Esophagus squamous epithelium (tissue), 5 donors: ENCODE results near the gene BIN2. TPM values are rescaled to one million over a fixed set of nuclear protein-coding genes. Genes with fewer than 3 reads are reported as not detected.
A peak's percentile ranks its signal among the peaks of the same experiment; 100 is the strongest.

ENCODE experiments used
- DNase-seq: peaks from one replicate; lab custom pipeline; 2025; lab: John Stamatoyannopoulos, UW
- H3K27ac ChIP-seq, 4 donors: fragments of 200-600 bp; sonication (generic); one replicate each; pipeline ENCODE4 v1.5.1; 2016 to 2019; ENCODE audit warnings: mild to moderate bottlenecking in 1 of 4
- H3K27me3 ChIP-seq, 4 donors: fragments of 200-600 bp; sonication (generic); 1 replicate in 3 of 4; 2 replicates in 1 of 4; pipeline versions ENCODE4 v1.5.1 to v1.6.0; 2017 to 2021; ENCODE audit warnings: antibody characterized with exemption in 1 of 4
- H3K36me3 ChIP-seq, 3 donors: fragments of 200-600 bp; sonication (generic); one replicate each; pipeline ENCODE4 v1.5.1; 2016 to 2019
- H3K4me1 ChIP-seq, 3 donors: fragments of 200-600 bp; sonication (generic); one replicate each; pipeline ENCODE4 v1.5.1; 2017 to 2019
- H3K4me3 ChIP-seq, 4 donors: fragments of 200-600 bp; sonication (generic); 1 replicate in 3 of 4; 2 replicates in 1 of 4; pipeline ENCODE4 v1.5.1; 2016 to 2019; ENCODE audit warnings: mild to moderate bottlenecking in 2 of 4, moderate library complexity in 1 of 4
- H3K9me3 ChIP-seq, 3 donors: fragments of 200-600 bp; sonication (generic); one replicate each; pipeline ENCODE4 v1.5.1; 2016 to 2019
- CTCF ChIP-seq, 6 experiments: fragments of 450-650 bp in 4 of 6; fragments of 200-600 bp in 2 of 6; sonication (generic) in 2 of 6; IDR thresholded peaks; one replicate each; pipeline ENCODE4 v1.5.1; 2016 to 2019; ENCODE audit warnings: antibody characterized with exemption in 6 of 6, mild to moderate bottlenecking in 4 of 6, moderate library complexity in 4 of 6
- POLR2A ChIP-seq, 4 donors: fragments of 450-650 bp; IDR thresholded peaks; one replicate each; pipeline ENCODE4 v1.6.1; 2017; ENCODE audit warnings: antibody characterized with exemption in 4 of 4, mild to moderate bottlenecking in 4 of 4, moderate library complexity in 3 of 4
- WGBS, 2 donors: methylation state at CpG; one replicate each; pipeline ENCODE4 v1.1.5; 2018; 5-methylcytosine and 5-hydroxymethylcytosine counted together
- intact Hi-C: fragments of 100-400 bp; cut with DNase I; formaldehyde crosslinking; loops from one replicate; pipeline ENCODE4 v1.15.0; 2022
- total RNA-seq, 4 donors: library from RNA; depleted of rRNA; stranded (reverse); fragments of >200 nt; gene quantifications; one replicate each; pipeline ENCODE4 v1.1.0, GENCODE V29; 2016
- donor health status: DM: yes; HTN: yes; CAD: no.

Gene BIN2
- total RNA-seq, 4 donors from 2014 or later, result 1.7 to 5.5 (median 3.3) TPM

- DNase-seq, result no peak
- no peaks in the 10 kb centered on the region for H3K27me3 ChIP-seq
- peaks cover 0 to 12% (median 5%) of the 10 kb centered on the region in 3 donors for H3K4me1 ChIP-seq
- H3K9me3 ChIP-seq, result no peaks in the 10 kb centered on the region
- no peaks in the 10 kb centered on the region for H3K36me3 ChIP-seq
- H3K27ac ChIP-seq, result no peak within 1 kb of the TSS
- no peak within 1 kb of the TSS for H3K4me3 ChIP-seq
- TF ChIP-seq POLR2A (IDR thresholded peaks at IDR 0.05) (no peak), CTCF (IDR thresholded peaks at IDR 0.05) (no peak)
- WGBS, 2 donors, result 83 to 87% methylated on average over 3 of the region's 3 CpGs
- intact Hi-C loops, result no loop called here
Measured at GRCh38 chr12:51346581-51346980, 22.6 kb upstream of the BIN2 start, which contains the start of gene CELA1. CELA1 (minus strand) TSS chr12:51346679; CDS start chr12:51346638, 41 bp downstream.

DNA sequence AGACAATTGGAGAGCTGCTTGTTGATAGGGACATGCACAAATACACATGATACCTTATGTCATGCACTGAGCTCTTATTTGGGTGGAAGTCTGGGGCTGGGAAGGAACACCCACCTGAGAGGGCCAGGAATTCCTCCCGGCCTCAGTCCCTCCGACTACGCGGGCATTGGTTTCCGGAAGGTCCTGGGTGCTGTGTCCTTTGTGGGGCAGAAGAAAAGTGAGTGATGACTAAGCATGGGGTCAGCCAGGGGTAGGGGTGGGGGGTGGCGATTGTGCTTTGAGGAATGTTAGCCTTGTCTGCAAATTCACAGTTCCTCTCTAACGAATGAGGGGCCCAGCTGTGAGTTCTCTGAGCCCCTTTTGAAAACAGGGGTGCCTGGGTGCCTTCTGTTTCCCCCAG, 21.7 kb upstream of the BIN2 start:
- no peak for TF ChIP-seq CTCF (IDR thresholded peaks at IDR 0.05)
- no peak for TF ChIP-seq POLR2A (IDR thresholded peaks at IDR 0.05)
- H3K36me3 ChIP-seq, result no peaks in the 10 kb centered on the region
- H3K4me3 ChIP-seq, result no peak overlapping the region
- intact Hi-C loops, result no loop called here
- H3K9me3 ChIP-seq, result no peaks in the 10 kb centered on the region
- no peaks in the 10 kb centered on the region for H3K27me3 ChIP-seq
- peaks cover 0 to 19% (median 9%) of the 10 kb centered on the region in 3 donors for H3K4me1 ChIP-seq
- WGBS, 2 donors, result 66% methylated on average over 4 of the region's 7 CpGs; no CpG with 5 or more reads in 1 of the 2 donors
- H3K27ac ChIP-seq, result no peak overlapping the region
- no peak for DNase-seq

DNA sequence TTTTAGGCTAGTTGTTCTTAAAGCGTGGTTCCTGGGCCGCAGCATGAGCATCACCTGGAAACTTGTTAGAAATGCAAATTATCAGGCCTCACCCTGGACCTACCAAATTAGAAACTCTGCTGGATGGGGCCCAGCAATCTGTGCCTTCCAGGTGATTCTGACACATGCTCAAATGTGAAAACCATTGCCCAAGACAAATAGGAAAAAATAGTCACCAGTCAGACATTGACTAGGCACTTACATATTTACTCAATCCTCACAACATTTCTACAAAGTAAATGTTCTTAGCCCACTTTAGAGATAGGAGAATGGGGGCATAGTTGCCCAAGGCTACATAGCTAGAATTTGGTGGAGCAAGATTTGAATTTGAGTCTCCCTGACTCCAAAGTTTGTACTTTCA, 19.2 kb upstream of the BIN2 start:
- DNase-seq, result no peak
- 74 to 92% methylated on average over 2 of the region's 2 CpGs for WGBS, 2 donors
- Histone ChIP-seq H3K36me3 (no peaks in the 10 kb centered on the region), H3K27me3 (no peaks in the 10 kb centered on the region), H3K4me1 (peaks cover 0 to 19% (median 9%) of the 10 kb centered on the region in 3 donors), H3K4me3 (no peak overlapping the region), H3K27ac (no peak overlapping the region), H3K9me3 (no peaks in the 10 kb centered on the region)
- intact Hi-C loops, result loop anchor here (5.0 kb wide), 1 partner anchor 76 kb away; no protein-coding TSS in a partner anchor
- no peak for TF ChIP-seq CTCF (IDR thresholded peaks at IDR 0.05)
- TF ChIP-seq POLR2A (IDR thresholded peaks at IDR 0.05), result no peak

GRCh38 chr12:51342416-51342815, 18.4 kb upstream of the BIN2 start:
- H3K9me3 ChIP-seq, result no peaks in the 10 kb centered on the region
- H3K27me3 ChIP-seq, result no peaks in the 10 kb centered on the region
- WGBS, 2 donors, result 46 to 61% methylated on average over 5 to 9 of the region's 10 CpGs
- TF ChIP-seq CTCF (IDR thresholded peaks at IDR 0.05), result no peak
- no peak for TF ChIP-seq POLR2A (IDR thresholded peaks at IDR 0.05)
- no peak overlapping the region for H3K27ac ChIP-seq
- H3K4me3 ChIP-seq, result no peak overlapping the region
- peaks cover 0 to 19% (median 9%) of the 10 kb centered on the region in 3 donors for H3K4me1 ChIP-seq
- intact Hi-C loops, result loop anchor here (5.0 kb wide), 1 partner anchor 75 kb away; no protein-coding TSS in a partner anchor
- no peak for DNase-seq
- H3K36me3 ChIP-seq, result no peaks in the 10 kb centered on the region

DNA sequence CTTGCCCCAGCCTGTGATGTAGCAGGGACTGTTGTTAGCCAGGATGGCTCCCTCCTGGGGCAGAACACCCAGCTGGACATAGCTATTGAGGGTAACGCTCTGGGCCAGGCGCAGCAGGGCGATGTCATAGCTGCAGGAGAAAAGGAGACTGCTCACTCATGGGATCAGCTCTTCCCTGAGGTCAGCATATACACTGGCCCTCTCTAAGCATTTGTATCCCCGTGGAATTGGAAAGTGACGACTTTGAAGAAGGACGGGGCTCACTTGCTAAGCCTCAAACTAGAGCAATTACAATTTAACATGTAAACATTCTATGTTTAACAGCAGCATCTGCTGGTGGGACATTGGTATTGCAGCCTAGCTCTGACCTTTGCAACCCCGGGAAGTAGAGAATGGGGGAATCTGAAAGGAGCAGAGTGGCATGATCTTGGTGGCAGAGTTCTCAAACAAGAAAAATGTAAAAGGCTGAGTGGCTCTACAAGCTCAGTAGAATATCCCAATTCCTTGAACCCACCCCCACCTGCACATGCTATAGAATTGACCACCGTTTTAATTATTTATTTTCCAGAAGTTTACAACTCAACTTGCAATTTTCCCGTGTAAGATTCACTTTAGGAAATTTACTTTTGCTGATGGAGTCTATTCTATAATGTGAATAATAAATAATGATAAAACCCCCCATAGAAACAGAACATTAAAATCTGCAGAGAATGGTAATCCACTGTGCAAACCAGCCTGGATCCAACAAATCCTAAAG, 17.5 kb upstream of the BIN2 start:
- WGBS, 2 donors, result 24 to 34% methylated on average over 6 to 9 of the region's 9 CpGs
- peak overlapping the region in 1 of 4 donors; percentile 31 for H3K27ac ChIP-seq
- intact Hi-C loops, result loop anchor here (5.0 kb wide), 1 partner anchor 74 kb away; no protein-coding TSS in a partner anchor

More for the DNA sequence above, 17.5 kb upstream of the BIN2 start:
- Histone ChIP-seq H3K4me3 (peak overlapping the region in 3 of 4 donors; percentile 15 to 45 (median 21)), H3K27me3 (no peaks in the 10 kb centered on the region), H3K4me1 (peaks cover 0 to 19% (median 9%) of the 10 kb centered on the region in 3 donors), H3K36me3 (no peaks in the 10 kb centered on the region), H3K9me3 (no peaks in the 10 kb centered on the region)
- TF ChIP-seq POLR2A (IDR thresholded peaks at IDR 0.05) (no peak), CTCF (IDR thresholded peaks at IDR 0.05) (peak; percentile 95 to 99 (median 98))
- DNase-seq, result no peak
